Stomach smooth muscle (tissue), 2 donors: ENCODE results near the gene KAT6B.
"Not testable (repeated sequence)": the region's sequence is repeated elsewhere in the genome, so short reads cannot be mapped to it uniquely, and the experiment has no call there.

Experiments
- H3K27ac ChIP-seq: one replicate; pipeline ENCODE4 v1.7.0; 2013; ENCODE audit warnings: mild to moderate bottlenecking, low read length, inconsistent platforms
- H3K27me3 ChIP-seq, 2 donors: one replicate each; pipeline ENCODE4 v1.7.0; 2013; ENCODE audit warnings: low read length in 2 of 2; ENCODE audit not compliant: insufficient read depth in 2 of 2, control insufficient read depth in 1 of 2
- H3K36me3 ChIP-seq, 2 donors: one replicate each; pipeline ENCODE4 v1.7.0; 2013; ENCODE audit warnings: low read length in 2 of 2; ENCODE audit not compliant: control insufficient read depth in 2 of 2, insufficient read depth in 2 of 2
- H3K4me1 ChIP-seq: one replicate; pipeline ENCODE4 v1.7.0; 2013; ENCODE audit warnings: low read length; ENCODE audit not compliant: control insufficient read depth, insufficient read depth
- H3K4me3 ChIP-seq, 2 donors: one replicate each; pipeline ENCODE4 v1.7.0; 2013; ENCODE audit warnings: low read length in 2 of 2
- H3K9ac ChIP-seq, 2 donors: one replicate each; pipeline ENCODE4 v1.7.0; 2013; ENCODE audit warnings: low read length in 2 of 2, mild to moderate bottlenecking in 1 of 2
- H3K9me3 ChIP-seq, 2 donors: one replicate each; pipeline ENCODE4 v1.7.0; 2013; ENCODE audit warnings: low read length in 2 of 2; ENCODE audit not compliant: control insufficient read depth in 2 of 2
- donor health status: healthy.
- donor health status: Pancreatic carcinoma.

The KAT6B gene

DNA sequence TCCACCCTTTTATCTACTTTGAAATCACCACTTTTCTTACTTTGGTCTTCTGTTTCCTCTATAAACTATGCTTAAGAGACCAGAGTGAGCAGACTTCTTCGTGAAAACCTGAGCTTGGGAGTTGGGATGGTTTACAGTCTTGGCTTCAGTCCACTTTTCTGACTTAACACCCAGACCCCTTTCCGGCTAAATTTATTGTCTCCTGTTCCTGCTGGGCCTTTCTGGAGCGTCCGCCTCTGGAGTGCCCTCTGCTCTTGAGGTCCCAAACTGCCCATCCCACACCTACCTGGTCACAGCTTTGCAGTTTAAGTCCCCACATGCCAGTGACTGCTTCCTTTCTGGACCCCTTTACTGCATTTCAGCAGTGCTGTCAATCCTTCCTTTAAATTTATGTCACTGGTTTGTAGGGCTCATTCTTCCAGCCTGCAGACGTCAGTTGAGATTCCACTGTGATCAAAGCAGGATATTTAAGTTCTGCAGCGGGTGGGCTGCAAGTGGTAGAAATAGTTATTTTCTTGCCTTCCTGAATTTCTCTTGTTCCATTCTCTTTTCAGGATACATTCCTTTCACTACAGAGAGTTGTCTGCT is 80.3 kb downstream of the KAT6B start:
- H3K27ac ChIP-seq, result no peak overlapping the region
- no peaks in the 10 kb centered on the region for H3K36me3 ChIP-seq
- no peak overlapping the region for H3K9ac ChIP-seq
- H3K4me1 ChIP-seq, result peaks cover 14% of the 10 kb centered on the region
- no peaks in the 10 kb centered on the region for H3K9me3 ChIP-seq
- H3K4me3 ChIP-seq, result no peak overlapping the region
- H3K27me3 ChIP-seq, result no peaks in the 10 kb centered on the region

DNA sequence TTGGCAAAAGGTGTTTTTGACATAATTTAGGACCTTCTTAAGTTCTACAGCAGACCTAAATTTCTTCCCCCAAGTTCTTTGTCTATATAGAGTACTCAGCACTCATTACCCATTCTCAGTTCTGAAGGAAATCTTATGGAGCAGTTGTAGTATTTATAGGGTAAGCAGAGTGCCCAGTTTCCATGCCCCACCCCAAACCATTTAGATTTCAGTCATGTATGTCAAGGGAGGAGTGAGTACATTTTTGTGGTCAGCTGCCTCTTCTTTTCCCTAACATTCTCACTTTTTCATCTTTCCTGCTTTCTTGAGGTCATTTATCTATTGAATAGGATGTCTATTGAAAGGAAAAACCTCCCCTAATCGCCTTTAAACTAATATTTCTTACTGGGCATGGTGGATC is 83.3 kb downstream of the KAT6B start:
- Histone ChIP-seq H3K27me3 (no peaks in the 10 kb centered on the region), H3K4me1 (peaks cover 11% of the 10 kb centered on the region), H3K9me3 (no peaks in the 10 kb centered on the region), H3K36me3 (no peaks in the 10 kb centered on the region), H3K27ac (no peak overlapping the region), H3K4me3 (no peak overlapping the region), H3K9ac (no peak overlapping the region)

DNA sequence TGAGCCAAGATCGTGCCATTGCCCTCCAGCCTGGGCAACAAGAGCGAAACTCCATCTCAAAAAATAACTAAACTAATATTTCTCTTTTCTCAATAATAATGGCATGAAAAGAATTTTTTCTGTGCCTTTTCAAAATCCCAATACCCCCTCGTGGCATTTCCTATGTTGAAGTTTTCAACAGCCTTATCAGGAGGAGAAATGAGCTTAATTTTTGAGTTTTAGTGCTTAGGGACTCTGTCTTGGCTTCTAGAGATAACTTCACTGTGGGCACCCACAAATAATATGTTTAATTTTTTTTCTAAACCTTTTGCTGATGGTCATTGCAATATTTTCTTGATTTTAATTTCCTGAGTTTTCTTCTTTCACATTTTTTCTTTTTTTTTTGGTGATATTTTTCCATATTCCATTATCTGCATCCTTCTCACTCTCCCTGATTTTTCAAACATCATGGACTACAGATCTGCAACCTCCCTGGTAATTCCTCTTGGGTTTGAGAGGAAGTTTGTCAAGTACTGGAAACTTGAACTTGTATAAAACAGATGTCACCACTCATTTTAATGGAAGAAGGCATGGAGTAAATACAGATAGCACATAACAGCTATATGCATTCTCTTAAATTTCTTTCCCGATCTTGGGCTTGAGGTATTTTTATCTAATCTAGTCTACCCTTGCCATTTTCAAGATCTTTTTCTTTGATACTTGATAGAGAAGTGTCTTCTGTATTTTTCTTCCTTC is 84.0 kb downstream of the KAT6B start:
- Histone ChIP-seq H3K4me1 (peaks cover 11% of the 10 kb centered on the region), H3K27me3 (no peaks in the 10 kb centered on the region), H3K27ac (no peak overlapping the region), H3K4me3 (no peak overlapping the region), H3K9ac (no peak overlapping the region), H3K36me3 (no peaks in the 10 kb centered on the region), H3K9me3 (no peaks in the 10 kb centered on the region)

DNA sequence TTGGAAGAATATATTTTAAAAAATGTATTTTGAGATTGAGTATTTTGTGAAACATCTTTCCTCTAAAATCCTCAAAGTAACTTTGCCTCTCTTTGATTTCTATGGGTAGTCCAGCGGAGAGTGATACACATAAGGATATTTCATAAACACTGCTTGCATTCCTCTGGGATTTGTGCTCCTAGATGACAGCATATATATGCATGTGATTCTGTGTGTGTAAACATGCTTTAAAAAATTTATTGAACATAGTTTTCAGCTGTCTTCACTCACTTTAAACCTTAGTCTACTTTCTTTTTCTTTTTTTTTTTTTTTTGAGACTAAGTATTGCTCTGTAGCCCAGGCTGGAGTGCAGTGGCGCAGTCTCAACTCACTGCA is 84.6 kb downstream of the KAT6B start:
- no peak overlapping the region for H3K4me3 ChIP-seq
- peaks cover 11% of the 10 kb centered on the region for H3K4me1 ChIP-seq
- no peak overlapping the region for H3K27ac ChIP-seq
- H3K9me3 ChIP-seq, result no peaks in the 10 kb centered on the region
- H3K9ac ChIP-seq, result no peak overlapping the region
- no peaks in the 10 kb centered on the region for H3K27me3 ChIP-seq
- H3K36me3 ChIP-seq, result no peaks in the 10 kb centered on the region

DNA sequence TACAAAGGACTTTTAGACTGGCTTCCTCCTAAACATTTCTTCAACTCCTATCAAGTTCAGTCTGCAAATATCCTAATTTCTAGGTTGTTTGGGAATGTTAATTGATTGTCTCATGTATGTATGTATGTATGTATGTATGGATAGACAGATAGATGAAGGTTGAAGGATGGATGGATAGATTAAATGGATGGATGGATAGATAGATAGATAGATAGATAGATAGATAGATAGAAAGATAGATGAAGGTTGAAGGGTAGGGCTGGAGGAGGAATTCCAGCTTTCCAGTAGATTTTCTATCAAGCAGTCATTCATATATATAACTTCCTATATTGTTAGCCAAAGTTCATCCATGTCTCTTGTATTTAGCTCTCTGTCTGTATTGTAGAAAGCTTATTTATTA is 85.8 kb downstream of the KAT6B start:
- Histone ChIP-seq H3K4me1 (peaks cover 6% of the 10 kb centered on the region), H3K27me3 (no peaks in the 10 kb centered on the region), H3K9me3 (no peaks in the 10 kb centered on the region), H3K36me3 (no peaks in the 10 kb centered on the region), H3K27ac (no peak overlapping the region), H3K4me3 (no peak overlapping the region), H3K9ac (no peak overlapping the region)

DNA sequence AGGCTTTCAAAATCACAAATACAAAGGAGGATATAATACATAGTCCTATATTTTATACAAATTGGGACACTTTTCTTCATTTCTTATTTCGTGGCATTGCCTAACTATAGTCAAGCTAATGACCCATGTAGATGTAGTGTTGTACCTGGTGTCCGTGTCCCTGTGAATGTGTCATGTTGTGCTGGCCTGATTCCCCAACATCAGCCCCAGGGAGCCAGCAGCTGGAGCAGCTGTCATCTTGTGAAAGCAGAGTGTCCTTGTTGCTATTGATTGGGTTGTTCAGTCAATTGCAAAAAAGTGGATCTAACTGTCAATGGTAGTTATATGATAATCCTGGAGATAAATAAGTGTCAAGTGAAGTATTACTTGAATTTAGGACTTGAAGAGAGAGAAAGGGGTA is 86.3 kb downstream of the KAT6B start:
- H3K9ac ChIP-seq, result no peak overlapping the region
- no peaks in the 10 kb centered on the region for H3K27me3 ChIP-seq
- no peak overlapping the region for H3K4me3 ChIP-seq
- no peaks in the 10 kb centered on the region for H3K36me3 ChIP-seq
- H3K9me3 ChIP-seq, result no peaks in the 10 kb centered on the region
- no peak overlapping the region for H3K27ac ChIP-seq
- peaks cover 6% of the 10 kb centered on the region for H3K4me1 ChIP-seq

DNA sequence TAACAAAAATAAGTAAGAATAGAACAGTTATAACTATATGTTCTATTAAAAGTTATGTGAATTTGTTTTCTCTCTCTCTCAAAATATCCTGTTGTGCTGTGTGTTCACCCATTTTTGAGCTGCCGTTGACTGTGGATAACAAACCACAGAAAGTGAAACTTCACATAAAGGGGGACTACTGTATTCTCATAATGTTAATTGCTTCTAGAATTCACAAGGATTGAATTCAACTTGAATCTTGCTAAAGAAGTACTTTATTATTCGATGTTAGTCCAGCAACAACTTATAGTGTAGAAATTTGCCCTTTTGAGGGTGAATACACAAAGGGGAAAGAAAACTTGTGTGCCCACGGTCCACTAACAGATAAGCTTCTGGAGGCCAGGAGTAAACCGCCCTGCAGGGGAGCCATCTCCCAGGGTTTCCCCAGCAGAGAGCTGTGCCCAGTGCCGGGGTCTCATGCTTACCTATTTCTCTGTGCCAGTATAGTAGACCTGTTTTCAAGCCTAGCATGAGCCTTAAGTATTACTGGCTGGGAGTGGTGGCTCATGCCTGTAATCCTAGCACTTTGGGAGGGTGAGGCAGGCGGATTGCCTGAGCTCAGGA is 87.1 kb downstream of the KAT6B start:
- Histone ChIP-seq H3K9ac (no peak overlapping the region), H3K4me3 (no peak overlapping the region), H3K36me3 (no peaks in the 10 kb centered on the region), H3K27ac (no peak overlapping the region), H3K4me1 (peaks cover 6% of the 10 kb centered on the region), H3K27me3 (no peaks in the 10 kb centered on the region), H3K9me3 (no peaks in the 10 kb centered on the region)

DNA sequence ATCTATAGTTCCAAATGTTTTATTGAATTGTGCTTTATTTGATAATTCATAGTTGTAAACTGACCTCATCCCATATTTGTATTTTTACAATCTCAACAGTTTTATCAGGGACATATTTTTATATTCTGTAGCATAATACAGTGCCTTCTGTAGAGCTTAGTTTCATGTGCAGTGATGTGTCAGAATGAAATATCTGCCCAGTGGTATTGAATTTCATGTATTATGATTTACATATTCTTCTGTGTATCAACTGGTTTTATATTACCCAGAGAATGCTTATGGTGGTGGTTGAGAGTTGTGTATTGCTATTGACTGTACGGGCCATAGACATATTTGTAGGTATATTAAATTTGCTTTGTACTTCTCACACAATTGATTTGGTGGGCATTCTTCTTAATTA is 89.9 kb downstream of the KAT6B start:
- no peak overlapping the region for H3K9ac ChIP-seq
- no peaks in the 10 kb centered on the region for H3K27me3 ChIP-seq
- H3K9me3 ChIP-seq, result no peaks in the 10 kb centered on the region
- H3K27ac ChIP-seq, result no peak overlapping the region
- H3K4me1 ChIP-seq, result peaks cover under 1% of the 10 kb centered on the region
- H3K36me3 ChIP-seq, result no peaks in the 10 kb centered on the region
- H3K4me3 ChIP-seq, result no peak overlapping the region

DNA sequence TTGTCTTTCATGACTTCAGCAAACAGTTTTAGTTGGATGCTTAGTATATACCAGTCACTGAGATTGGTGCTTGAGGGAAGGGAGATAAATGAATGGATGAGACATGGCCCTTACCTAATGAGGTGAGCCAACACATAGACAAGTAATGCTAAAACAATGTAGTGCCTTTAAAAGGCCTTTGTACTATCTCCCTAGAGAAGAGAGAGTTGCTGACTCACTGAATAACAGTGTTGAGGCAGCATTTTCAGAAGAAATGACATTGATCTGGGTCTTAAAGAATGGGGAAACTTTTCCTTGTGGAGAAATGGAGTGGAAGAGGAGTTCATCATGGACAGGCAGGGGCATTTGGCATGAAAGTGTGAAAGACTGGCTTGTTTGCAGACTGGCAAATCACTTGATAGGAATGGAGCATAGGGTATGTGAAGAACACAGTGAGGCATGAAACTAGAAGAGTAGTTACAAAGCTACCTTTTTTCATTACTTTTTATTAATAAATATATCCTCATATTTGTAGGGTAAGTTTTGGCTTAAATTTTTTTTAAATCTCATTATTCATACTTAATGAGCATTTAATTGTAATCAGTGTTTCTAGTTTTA is 91.2 kb downstream of the KAT6B start:
- H3K4me3 ChIP-seq, result no peak overlapping the region
- no peaks in the 10 kb centered on the region for H3K9me3 ChIP-seq
- no peaks in the 10 kb centered on the region for H3K27me3 ChIP-seq
- no peak overlapping the region for H3K27ac ChIP-seq
- H3K9ac ChIP-seq, result no peak overlapping the region
- peaks cover 7% of the 10 kb centered on the region for H3K4me1 ChIP-seq
- H3K36me3 ChIP-seq, result no peaks in the 10 kb centered on the region

DNA sequence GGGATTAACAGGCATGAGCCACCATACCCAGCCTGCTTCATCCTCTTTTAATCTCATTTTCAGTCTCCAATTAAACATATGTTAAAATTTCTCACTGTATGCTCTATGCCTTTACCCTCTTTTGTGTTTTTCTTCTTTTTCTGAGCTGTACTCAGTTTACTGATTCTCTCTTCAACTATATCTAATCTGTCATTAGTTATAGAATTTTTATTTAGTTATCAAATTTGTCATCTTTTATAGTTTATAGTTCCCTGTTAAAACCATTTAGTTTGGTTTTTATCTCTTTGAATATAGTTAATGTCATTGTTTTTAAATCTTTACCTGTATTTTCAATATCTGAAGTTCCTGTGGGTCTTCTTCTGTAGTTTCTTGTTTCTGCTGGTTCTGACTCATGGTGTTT is 93.3 kb downstream of the KAT6B start:
- H3K4me1 ChIP-seq, result peaks cover 19% of the 10 kb centered on the region
- no peaks in the 10 kb centered on the region for H3K36me3 ChIP-seq
- H3K27me3 ChIP-seq, result no peaks in the 10 kb centered on the region
- H3K9ac ChIP-seq, result no peak overlapping the region
- no peaks in the 10 kb centered on the region for H3K9me3 ChIP-seq
- no peak overlapping the region for H3K4me3 ChIP-seq
- H3K27ac ChIP-seq, result no peak overlapping the region

DNA sequence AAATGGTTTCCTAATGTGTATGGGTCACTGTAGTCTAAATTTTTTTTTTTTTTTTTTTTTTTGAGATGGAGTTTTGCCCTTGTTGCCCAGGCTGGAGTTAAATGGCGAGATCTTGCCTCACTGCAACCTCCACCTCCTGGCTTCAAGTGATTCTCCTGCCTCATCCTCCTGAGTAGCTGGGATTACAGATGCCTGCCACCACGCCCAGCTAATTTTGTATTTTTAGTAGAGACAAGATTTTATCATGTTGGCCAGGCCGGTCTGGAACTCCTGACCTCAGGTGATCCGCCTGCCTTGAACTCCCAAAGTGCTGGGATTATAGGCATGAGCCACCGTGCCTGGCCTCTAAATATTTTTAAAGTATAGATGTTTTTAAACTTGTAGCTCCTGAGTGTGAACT is 94.7 kb downstream of the KAT6B start:
- H3K4me3 ChIP-seq, H3K9ac ChIP-seq, H3K27me3 ChIP-seq, H3K9me3 ChIP-seq, H3K36me3 ChIP-seq, H3K27ac ChIP-seq: not testable (repeated sequence)
- H3K4me1 ChIP-seq, result peaks cover 27% of the 10 kb centered on the region
